ENCODE results near the gene CHRNB1. TPM values are rescaled to one million over a fixed set of nuclear protein-coding genes. Genes with fewer than 3 reads are reported as not detected.
A peak's percentile ranks its signal among the peaks of the same experiment; 100 is the strongest.

Gene CHRNB1
- total RNA-seq, 1 donor from 2014 or later: 21.3 TPM

GRCh38 chr17:7483255-7484066, 38.6 kb downstream of the CHRNB1 start:
- no peak for TF ChIP-seq CTCF (conservative IDR thresholded peaks at IDR 0.05; ENCODE audit: low read depth, low read length)
- peak overlapping the region; percentile 94 for H3K4me3 ChIP-seq (ENCODE audit: low read depth, low read length)
- DNase-seq (ENCODE audit: low read depth): no peak

GRCh38 chr17:7484067-7484918, 39.4 kb downstream of the CHRNB1 start, which contains the start of gene POLR2A:
POLR2A (plus strand) TSS chr17:7484366.
- peak within 1 kb of the TSS; percentile 94 for H3K4me3 ChIP-seq (ENCODE audit: low read depth, low read length)
- TF ChIP-seq CTCF (conservative IDR thresholded peaks at IDR 0.05; ENCODE audit: low read depth, low read length): no peak
- DNase-seq (ENCODE audit: low read depth): peak; percentile 83

- DNase-seq (ENCODE audit: low read depth): no peak
- peak overlapping the region; percentile 94 for H3K4me3 ChIP-seq (ENCODE audit: low read depth, low read length)
- TF ChIP-seq CTCF (conservative IDR thresholded peaks at IDR 0.05; ENCODE audit: low read depth, low read length): peak; percentile 13
These were observed 40.1 kb downstream of the CHRNB1 start for GRCh38 chr17:7484919-7485377.

GRCh38 chr17:7486181-7486580, 41.3 kb downstream of the CHRNB1 start:
- no peak for TF ChIP-seq CTCF (conservative IDR thresholded peaks at IDR 0.05; ENCODE audit: low read depth, low read length)
- no peak for DNase-seq (ENCODE audit: low read depth)
- peak overlapping the region; percentile 94 for H3K4me3 ChIP-seq (ENCODE audit: low read depth, low read length)

GRCh38 chr17:7490144-7490543, 45.3 kb downstream of the CHRNB1 start:
- no peak overlapping the region for H3K4me3 ChIP-seq (ENCODE audit: low read depth, low read length)
- DNase-seq (ENCODE audit: low read depth): no peak
- TF ChIP-seq CTCF (conservative IDR thresholded peaks at IDR 0.05; ENCODE audit: low read depth, low read length): no peak

GRCh38 chr17:7491583-7491982, 46.7 kb downstream of the CHRNB1 start:
- no peak overlapping the region for H3K4me3 ChIP-seq (ENCODE audit: low read depth, low read length)
- TF ChIP-seq CTCF (conservative IDR thresholded peaks at IDR 0.05; ENCODE audit: low read depth, low read length): no peak
- DNase-seq (ENCODE audit: low read depth): no peak

All from epithelial cell of proximal tubule (primary cell).